Endodermal cell (in vitro differentiated cells): ENCODE measurements around the gene SAXO1. TPM values are rescaled to one million over a fixed set of nuclear protein-coding genes. Genes with fewer than 3 reads are reported as not detected.

ENCODE experiments used
- DNase-seq: peaks from one replicate; pipeline ENCODE4 v3.0.0-alpha.2; 2017
- H3K27ac ChIP-seq: 2 replicates; pipeline ENCODE4 v1.5.1; 2013; ENCODE audit warnings: mild to moderate bottlenecking, low read depth, low read length, moderate library complexity
- H3K27me3 ChIP-seq: 2 replicates; pipeline ENCODE4 v1.6.1; 2013; ENCODE audit warnings: mild to moderate bottlenecking, low read length, moderate library complexity; ENCODE audit not compliant: insufficient read depth, control insufficient read depth, poor library complexity, severe bottlenecking
- H3K36me3 ChIP-seq: 2 replicates; pipeline ENCODE4 v1.7.0; 2013; ENCODE audit warnings: mild to moderate bottlenecking, low read length, moderate library complexity; ENCODE audit not compliant: control insufficient read depth, insufficient read depth
- H3K4me1 ChIP-seq: one replicate; pipeline ENCODE4 v1.7.0; 2013; ENCODE audit warnings: low read length; ENCODE audit not compliant: control insufficient read depth, insufficient read depth
- H3K4me3 ChIP-seq: 2 replicates; pipeline ENCODE4 v1.5.1; 2013; ENCODE audit warnings: mild to moderate bottlenecking, low read length, moderate library complexity
- H3K9ac ChIP-seq: 2 replicates; pipeline ENCODE4 v1.6.1; 2013; ENCODE audit warnings: mild to moderate bottlenecking, low read length, moderate library complexity; ENCODE audit not compliant: poor library complexity, severe bottlenecking; ENCODE audit errors: extremely low read depth
- H3K9me3 ChIP-seq: 2 replicates; pipeline ENCODE4 v1.6.1; 2013; ENCODE audit warnings: mild to moderate bottlenecking, low read length, moderate library complexity; ENCODE audit not compliant: control insufficient read depth
- H3K27ac Mint-ChIP-seq: 2 replicates; pipeline ENCODE4 v1.8.0; 2020; ENCODE audit warnings: mixed read lengths
- H3K27me3 Mint-ChIP-seq: 2 replicates; pipeline ENCODE4 v1.8.0; 2021; ENCODE audit warnings: mild to moderate bottlenecking, mixed read lengths; ENCODE audit not compliant: insufficient read depth
- H3K36me3 Mint-ChIP-seq: 2 replicates; pipeline ENCODE4 v1.8.0; 2020; ENCODE audit warnings: low read depth, mixed read lengths
- H3K4me1 Mint-ChIP-seq: 2 replicates; pipeline ENCODE4 v1.8.0; 2020; ENCODE audit warnings: mixed read lengths
- H3K4me3 Mint-ChIP-seq: 2 replicates; pipeline ENCODE4 v1.8.0; 2020; ENCODE audit warnings: mild to moderate bottlenecking, moderate library complexity, mixed read lengths
- H3K9me3 Mint-ChIP-seq: 2 replicates; pipeline ENCODE4 v1.8.0; 2020; ENCODE audit warnings: mild to moderate bottlenecking, mixed read lengths
- CTCF ChIP-seq: fragments of 200-600 bp; sonication (generic); conservative IDR thresholded peaks from 2 replicates; pipeline ENCODE4 v1.5.0; 2021; ENCODE audit warnings: antibody characterized with exemption, mild to moderate bottlenecking
- WGBS, 2 experiments: methylation state at CpG; one replicate each; pipeline versions ENCODE4 v1.1.5 to v1.1.7; 2013; ENCODE audit warnings: missing lambda C conversion rate in 2 of 2, mixed read lengths in 1 of 2; ENCODE audit not compliant: insufficient coverage in 1 of 2, insufficient read length in 1 of 2; 5-methylcytosine and 5-hydroxymethylcytosine counted together
- total RNA-seq, 2 donors: library from RNA; stranded (reverse); fragmentation: NEBNext Ultra II Directional in 1 of 2; extraction: Animal tissue kit (Norgen Biotek cat#: 25700) in 1 of 2; gene quantifications; 2 replicates in 1 of 2; 3 replicates in 1 of 2; pipeline ENCODE4 v1.2.1, GENCODE V29; 2021

The SAXO1 gene
- total RNA-seq, 2 donors from 2014 or later = 0.04 to 1.2 TPM

- Histone ChIP-seq H3K4me3 (no peak overlapping the region), H3K27ac (no peak overlapping the region), H3K9ac (no peak overlapping the region), H3K36me3 (peaks cover 60% of the 10 kb centered on the region), H3K27me3 (no peaks in the 10 kb centered on the region), H3K4me1 (peaks cover 3% of the 10 kb centered on the region), H3K9me3 (no peaks in the 10 kb centered on the region)
- Mint-ChIP-seq H3K4me3 (no peak overlapping the region), H3K36me3 (peaks cover 58% of the 10 kb centered on the region), H3K27ac (no peak overlapping the region), H3K4me1 (peaks cover 8% of the 10 kb centered on the region), H3K9me3 (no peaks in the 10 kb centered on the region), H3K27me3 (no peaks in the 10 kb centered on the region)
- TF ChIP-seq CTCF = no peak
- no peak for DNase-seq
These were observed 24.0 kb upstream of the SAXO1 start for GRCh38 chr9:19057033-19057432.

GRCh38 chr9:19050637-19051591 lies 17.9 kb upstream of the SAXO1 start:
- no peak overlapping the region for H3K27ac ChIP-seq
- H3K27me3 ChIP-seq = no peaks in the 10 kb centered on the region
- peak overlapping the region; percentile 92 for H3K4me3 ChIP-seq
- no peaks in the 10 kb centered on the region for H3K9me3 ChIP-seq
- H3K9ac ChIP-seq = peak overlapping the region; percentile 80
- Mint-ChIP-seq H3K9me3 (no peaks in the 10 kb centered on the region), H3K27me3 (no peaks in the 10 kb centered on the region), H3K4me1 (peaks cover 15% of the 10 kb centered on the region), H3K4me3 (peak overlapping the region; percentile 83), H3K36me3 (peaks cover 2% of the 10 kb centered on the region), H3K27ac (no peak overlapping the region)
- TF ChIP-seq CTCF = no peak
- DNase-seq = no peak
- H3K36me3 ChIP-seq = peaks cover 10% of the 10 kb centered on the region
- no peaks in the 10 kb centered on the region for H3K4me1 ChIP-seq
- 73 to 83% methylated on average over 4 to 12 of the region's 12 CpGs for WGBS, 2 experiments

- H3K36me3 ChIP-seq = peaks cover 6% of the 10 kb centered on the region
- H3K36me3 Mint-ChIP-seq = no peaks in the 10 kb centered on the region
- H3K27me3 ChIP-seq = no peaks in the 10 kb centered on the region
- no peaks in the 10 kb centered on the region for H3K4me1 ChIP-seq
- H3K4me3 Mint-ChIP-seq = peak overlapping the region; percentile 83
- peak; percentile 65 for DNase-seq
- 4 to 8% methylated on average over 30 to 33 of the region's 33 CpGs for WGBS, 2 experiments
- H3K27me3 Mint-ChIP-seq = no peaks in the 10 kb centered on the region
- peak overlapping the region; percentile 92 for H3K4me3 ChIP-seq
- TF ChIP-seq CTCF = no peak
- H3K9me3 ChIP-seq = no peaks in the 10 kb centered on the region
- peak overlapping the region; percentile 86 for H3K27ac Mint-ChIP-seq
- H3K9ac ChIP-seq = peak overlapping the region; percentile 80
- no peak overlapping the region for H3K27ac ChIP-seq
- no peaks in the 10 kb centered on the region for H3K9me3 Mint-ChIP-seq
- peaks cover 15% of the 10 kb centered on the region for H3K4me1 Mint-ChIP-seq
These were observed 17.1 kb upstream of the SAXO1 start for GRCh38 chr9:19049917-19050636.
